ENCODE data around the gene COA3. TPM values are rescaled to one million over a fixed set of nuclear protein-coding genes. Genes with fewer than 3 reads are reported as not detected.

The COA3 gene
- total and polyA plus RNA-seq, 12 donors = 56.1 to 142 (median 75.4) TPM

- no peak for ATAC-seq
- no peak for DNase-seq
- no peak overlapping the region for H3K27ac ChIP-seq
- intact Hi-C loops (cut with DNase I) = loop anchor here in 2 of 10 donors (10.0 kb wide), 2 partner anchors 51 to 191 kb away; partner anchors contain the start of gene PSMC3IP (in 1 of the 2)
- H3K4me1 ChIP-seq = peaks cover 0 to 37% (median 11%) of the 10 kb centered on the region in 9 donors
- WGBS, 2 donors = 90 to 91% methylated on average over 6 of the region's 6 CpGs
- H3K36me3 ChIP-seq = no peaks in the 10 kb centered on the region
- H3K9me3 ChIP-seq = no peaks in the 10 kb centered on the region
- H3K27me3 ChIP-seq = peaks cover 0 to 21% (median 4%) of the 10 kb centered on the region in 7 donors
- TF ChIP-seq CTCF (IDR thresholded peaks at IDR 0.05) = no peak
- no peak overlapping the region for H3K4me3 ChIP-seq
Measured at GRCh38 chr17:42766124-42766523, 32.4 kb downstream of the COA3 start.

GRCh38 chr17:42761638-42762037 is 36.9 kb downstream of the COA3 start:
- Histone ChIP-seq H3K36me3 (no peaks in the 10 kb centered on the region), H3K27ac (peak overlapping the region; percentile 81 to 97 (median 93)), H3K4me3 (peak overlapping the region; percentile 43 to 87 (median 70)), H3K4me1 (peaks cover 5 to 57% (median 26%) of the 10 kb centered on the region in 9 donors), H3K9me3 (no peaks in the 10 kb centered on the region), H3K27me3 (peaks cover 0 to 38% (median 10%) of the 10 kb centered on the region in 7 donors)
- no peak for TF ChIP-seq CTCF (IDR thresholded peaks at IDR 0.05)
- 34 to 49% methylated on average over 11 to 12 of the region's 12 CpGs for WGBS, 2 donors
- intact Hi-C loops (cut with DNase I) = loop anchor here (2.0 to 10.0 kb wide), 7 partner anchors 17 to 187 kb away; partner anchors contain the start of genes PSMC3IP (in 2 of the 10) and EZH1 (in 1 of the 10)
- ATAC-seq (no peak), DNase-seq (no peak)

- DNase-seq = peak; percentile 42 to 55
- peak within 1 kb of the TSS; percentile 43 to 87 (median 70) for H3K4me3 ChIP-seq
- WGBS, 2 donors = 2% methylated on average over 64 to 92 of the region's 92 CpGs
- no peaks in the 10 kb centered on the region for H3K36me3 ChIP-seq
- no peaks in the 10 kb centered on the region for H3K9me3 ChIP-seq
- peak; percentile 28 to 70 (median 55) for ATAC-seq
- intact Hi-C loops (cut with DNase I) = loop anchor here in 6 of 10 donors (2.0 to 10.0 kb wide), 5 partner anchors 16 to 186 kb away; partner anchors contain the start of genes PSMC3IP (in 2 of the 6) and EZH1 (in 1 of the 6)
- peak in 2 of 9 donors; percentile 7 to 8 for TF ChIP-seq CTCF (IDR thresholded peaks at IDR 0.05)
- H3K4me1 ChIP-seq = peaks cover 5 to 57% (median 26%) of the 10 kb centered on the region in 9 donors
- H3K27me3 ChIP-seq = peaks cover 0 to 38% (median 7%) of the 10 kb centered on the region in 7 donors
- H3K27ac ChIP-seq = peak within 1 kb of the TSS; percentile 81 to 97 (median 93)
Measured at GRCh38 chr17:42760652-42761581, 37.6 kb downstream of the COA3 start, which contains the start of gene RAMP2. Gene RAMP2, plus strand, starts transcription at chr17:42761227. Its CDS starts 35 bp downstream, at chr17:42761262.

Measured in heart right ventricle (tissue), 16 donors.